ENCODE results near the gene GIGYF1.
"Not testable (repeated sequence)": the region's sequence is repeated elsewhere in the genome, so short reads cannot be mapped to it uniquely, and the experiment has no call there.

The GIGYF1 gene

DNA sequence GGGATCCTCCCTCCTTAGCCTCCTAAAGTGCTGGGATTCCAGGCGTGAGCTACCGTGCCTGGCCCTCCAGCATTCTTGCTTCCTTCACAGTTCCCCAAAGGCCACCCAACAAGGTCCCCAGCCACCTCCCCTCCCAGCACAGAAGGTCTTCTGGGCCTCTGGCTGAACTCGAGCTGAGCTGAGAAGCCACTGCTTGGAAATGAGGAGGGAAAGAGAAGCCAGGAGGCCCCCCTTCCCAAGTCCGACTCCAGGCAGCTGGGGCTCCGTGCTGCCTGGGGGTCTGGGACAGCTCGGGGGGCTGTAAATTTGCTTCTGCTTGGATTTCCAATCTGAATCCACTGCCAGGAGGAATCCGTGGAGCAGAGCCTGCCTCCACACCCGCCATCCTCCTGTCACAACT, 20.7 kb upstream of the GIGYF1 start:
- in situ Hi-C loops (cut with MboI; ENCODE audit: low pct_unique_long_range_greater_than_20kb, low sequenced_read_pairs), result no loop called here
- DNase-seq, result no peak

DNA sequence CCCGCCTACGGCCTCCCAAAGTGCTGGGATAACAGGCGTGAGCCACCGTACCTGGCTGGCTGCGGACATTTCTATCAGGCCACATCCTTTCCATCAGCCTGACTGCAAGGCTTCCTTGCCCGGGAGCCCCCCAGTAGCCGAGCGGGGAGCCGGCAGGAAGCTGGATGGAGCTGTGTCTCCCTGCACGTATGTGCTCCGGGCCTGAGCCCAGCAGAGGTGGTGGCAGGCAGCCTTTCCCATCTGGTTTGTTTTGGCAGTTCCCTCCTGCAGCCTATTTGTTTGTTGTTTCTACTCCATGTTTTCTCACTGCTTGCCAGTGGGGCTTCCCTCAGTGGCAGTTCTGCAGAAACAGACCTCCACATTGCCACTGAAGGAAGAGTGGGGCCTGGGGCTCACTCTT, 17.3 kb upstream of the GIGYF1 start:
- in situ Hi-C loops (cut with MboI; ENCODE audit: low pct_unique_long_range_greater_than_20kb, low sequenced_read_pairs), result no loop called here
- DNase-seq, result no peak

DNA sequence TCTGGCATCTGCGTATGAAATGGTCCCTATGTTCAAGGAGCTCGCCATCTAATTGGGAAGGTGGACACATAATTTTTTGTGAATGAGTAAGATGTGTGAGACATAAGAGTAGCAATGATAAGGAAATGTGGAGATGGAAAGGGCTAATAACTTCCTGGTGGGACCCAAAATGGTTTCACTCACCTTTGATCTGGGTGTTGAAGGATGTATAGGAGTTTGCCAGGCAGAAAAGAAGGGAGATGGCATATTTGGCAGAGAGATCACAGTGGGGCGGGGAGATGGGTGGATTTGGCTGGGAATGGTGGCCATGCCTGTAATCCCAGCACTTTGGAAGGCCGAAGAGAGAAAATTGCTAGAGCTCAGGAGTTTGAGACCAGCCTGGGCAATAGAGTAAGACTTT, 16.4 kb upstream of the GIGYF1 start:
- in situ Hi-C loops (cut with MboI; ENCODE audit: low pct_unique_long_range_greater_than_20kb, low sequenced_read_pairs), result no loop called here
- no peak for DNase-seq

DNA sequence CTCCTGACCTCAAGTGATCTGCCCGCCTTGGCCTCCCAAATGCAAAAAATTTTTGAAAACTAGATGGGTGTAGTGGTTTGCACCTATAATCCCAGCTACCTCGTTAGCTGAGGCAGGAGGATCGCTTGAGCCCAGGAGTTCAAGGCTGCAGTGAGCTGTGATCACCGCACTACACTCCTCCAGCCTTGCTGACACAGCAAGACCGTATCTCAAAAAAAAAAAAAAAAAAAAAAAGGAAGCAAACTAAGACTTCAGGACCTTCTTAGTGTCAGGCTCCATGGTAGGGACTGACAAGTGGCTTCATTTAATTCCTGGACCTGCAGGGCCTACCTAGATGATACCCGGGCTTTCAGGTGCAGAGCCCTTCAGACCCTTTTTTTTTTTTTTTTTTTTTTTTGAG, 14.3 kb upstream of the GIGYF1 start:
- DNase-seq, result peak; percentile 19
- in situ Hi-C loops (cut with MboI; ENCODE audit: low pct_unique_long_range_greater_than_20kb, low sequenced_read_pairs), result no loop called here

DNA sequence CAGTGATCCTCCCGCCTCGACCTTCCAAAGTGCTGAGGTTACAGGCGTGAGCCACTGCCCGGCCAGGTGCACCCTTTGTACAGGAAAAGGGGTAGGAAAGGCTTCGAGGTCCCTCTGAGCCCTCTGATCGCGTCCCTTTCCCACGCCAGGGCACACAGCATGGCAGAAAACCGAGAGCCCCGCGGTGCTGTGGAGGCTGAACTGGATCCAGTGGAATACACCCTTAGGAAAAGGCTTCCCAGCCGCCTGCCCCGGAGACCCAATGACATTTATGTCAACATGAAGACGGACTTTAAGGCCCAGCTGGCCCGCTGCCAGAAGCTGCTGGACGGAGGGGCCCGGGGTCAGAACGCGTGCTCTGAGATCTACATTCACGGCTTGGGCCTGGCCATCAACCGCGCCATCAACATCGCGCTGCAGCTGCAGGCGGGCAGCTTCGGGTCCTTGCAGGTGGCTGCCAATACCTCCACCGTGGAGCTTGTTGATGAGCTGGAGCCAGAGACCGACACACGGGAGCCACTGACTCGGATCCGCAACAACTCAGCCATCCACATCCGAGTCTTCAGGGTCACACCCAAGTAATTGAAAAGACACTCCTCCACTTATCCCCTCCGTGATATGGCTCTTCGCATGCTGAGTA, 12.7 kb upstream of the GIGYF1 start:
- no peak for DNase-seq
- in situ Hi-C loops (cut with MboI; ENCODE audit: low pct_unique_long_range_greater_than_20kb, low sequenced_read_pairs), result no loop called here

DNA sequence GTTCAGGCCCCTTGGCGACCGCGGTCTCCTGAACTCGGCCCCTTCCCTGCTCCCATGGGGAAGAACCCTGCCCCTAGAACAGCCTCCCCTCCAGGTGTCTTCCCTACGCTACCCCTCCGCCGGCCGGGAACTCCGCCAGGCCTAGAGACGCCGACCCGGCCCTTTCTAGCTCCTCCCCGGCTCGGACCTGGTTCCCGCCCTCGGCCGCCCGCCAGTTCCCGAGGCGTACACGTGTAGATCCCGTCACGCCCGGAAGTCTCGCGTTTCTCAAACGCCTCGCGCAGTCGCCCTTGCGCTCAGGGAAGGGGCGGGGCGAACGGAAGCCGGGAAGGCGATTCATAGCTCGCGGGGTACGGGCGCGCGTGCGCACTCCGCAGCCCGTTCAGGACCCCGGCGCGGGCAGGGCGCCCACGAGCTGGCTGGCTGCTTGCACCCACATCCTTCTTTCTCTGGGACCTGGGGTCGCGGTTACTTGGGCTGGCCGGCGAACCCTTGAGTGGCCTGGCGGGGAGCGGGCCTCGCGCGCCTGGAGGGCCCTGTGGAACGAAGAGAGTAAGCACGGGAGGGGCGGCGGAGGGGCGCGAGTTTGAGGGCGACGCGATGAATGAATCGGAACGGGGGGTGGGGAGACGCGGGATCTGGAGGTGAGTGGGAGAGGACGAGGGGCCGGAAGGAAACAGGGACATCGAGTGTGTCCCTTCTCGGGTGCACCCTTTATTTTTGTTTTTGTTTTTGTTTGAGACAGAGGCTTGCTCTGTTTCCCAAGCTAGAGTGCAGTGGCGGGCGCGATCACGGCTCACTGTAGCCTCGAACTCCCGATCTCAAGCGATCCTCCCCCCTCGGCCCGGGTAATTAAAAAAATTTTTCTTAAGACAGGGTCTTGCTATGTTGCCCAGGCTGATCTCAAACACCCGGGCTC, 12.0 kb upstream of the GIGYF1 start, which contains the start of gene POP7:
POP7 (plus strand) TSS at position 369 of the 919 bp plus-strand sequence. CDS start 710 bp downstream, outside the sequence.
- DNase-seq, result peak; percentile 97

DNA sequence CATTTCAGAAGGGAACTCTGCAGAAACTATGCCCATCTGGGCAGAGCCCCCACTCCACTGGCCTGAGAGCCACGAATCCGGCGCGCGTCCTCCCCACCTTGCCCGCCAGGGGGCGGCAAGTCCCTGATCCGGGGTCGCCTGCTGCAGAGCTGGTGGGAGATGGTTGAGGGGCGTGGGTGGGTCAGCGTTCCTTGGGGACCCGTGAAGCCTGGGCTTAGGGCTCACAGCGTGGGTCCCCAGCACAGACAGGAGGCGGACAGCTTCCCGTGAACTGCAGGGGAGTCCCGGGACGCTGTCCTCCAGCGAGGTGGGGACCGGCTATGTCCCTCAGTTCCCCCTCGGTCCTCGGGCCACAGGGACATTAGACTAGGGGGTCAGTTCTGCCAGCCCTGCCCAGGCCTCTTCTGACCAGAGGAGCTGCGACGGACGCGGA, 11.3 kb upstream of the GIGYF1 start:
- in situ Hi-C loops (cut with MboI; ENCODE audit: low pct_unique_long_range_greater_than_20kb, low sequenced_read_pairs), result no loop called here
- peak; percentile 88 for DNase-seq

More for the DNA sequence above, 12.0 kb upstream of the GIGYF1 start, which contains the start of gene POP7:
- in situ Hi-C loops (cut with MboI; ENCODE audit: low pct_unique_long_range_greater_than_20kb, low sequenced_read_pairs), result no loop called here

DNA sequence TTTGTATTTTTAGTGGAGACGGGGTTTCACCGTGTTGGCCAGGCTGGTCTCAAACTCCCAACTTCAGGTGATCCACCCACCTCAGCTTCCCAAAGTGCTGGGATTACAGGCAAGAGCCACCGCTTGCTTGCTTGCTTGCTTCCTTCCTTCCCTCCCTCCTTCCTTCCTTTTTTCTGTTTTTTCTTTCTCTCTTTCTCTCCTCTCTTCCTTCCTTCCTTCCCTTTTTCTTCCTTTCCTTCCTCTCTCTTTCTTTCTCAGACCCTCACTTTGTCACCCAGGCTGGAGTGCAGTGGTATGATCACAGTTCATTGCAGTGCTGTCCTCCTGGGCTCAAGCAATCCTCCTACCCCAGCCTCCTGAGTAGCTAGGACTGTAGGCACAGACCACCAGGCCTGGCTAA, 7.0 kb upstream of the GIGYF1 start:
- DNase-seq; in situ Hi-C loops (cut with MboI; ENCODE audit: low pct_unique_long_range_greater_than_20kb, low sequenced_read_pairs): not testable (repeated sequence)

DNA sequence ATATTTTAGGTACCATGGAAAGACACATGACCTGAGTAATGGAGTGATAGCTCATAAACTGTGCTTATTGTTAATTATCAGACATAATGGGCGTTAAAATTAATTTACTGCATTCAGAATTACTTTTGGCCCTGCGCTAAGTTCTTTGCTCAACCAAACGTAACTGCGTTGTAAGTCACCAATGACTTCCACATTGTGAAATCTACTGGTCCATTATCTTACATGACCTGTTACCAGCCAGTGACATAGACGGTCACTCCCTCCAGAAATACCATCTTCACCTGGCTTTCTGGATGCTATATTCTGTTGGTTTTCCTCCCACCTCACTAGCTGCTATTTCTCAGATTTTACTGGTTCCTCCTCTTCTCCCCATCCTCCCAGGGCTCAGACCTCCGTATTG, 5.0 kb upstream of the GIGYF1 start:
- in situ Hi-C loops (cut with MboI; ENCODE audit: low pct_unique_long_range_greater_than_20kb, low sequenced_read_pairs), result no loop called here
- DNase-seq, result no peak

DNA sequence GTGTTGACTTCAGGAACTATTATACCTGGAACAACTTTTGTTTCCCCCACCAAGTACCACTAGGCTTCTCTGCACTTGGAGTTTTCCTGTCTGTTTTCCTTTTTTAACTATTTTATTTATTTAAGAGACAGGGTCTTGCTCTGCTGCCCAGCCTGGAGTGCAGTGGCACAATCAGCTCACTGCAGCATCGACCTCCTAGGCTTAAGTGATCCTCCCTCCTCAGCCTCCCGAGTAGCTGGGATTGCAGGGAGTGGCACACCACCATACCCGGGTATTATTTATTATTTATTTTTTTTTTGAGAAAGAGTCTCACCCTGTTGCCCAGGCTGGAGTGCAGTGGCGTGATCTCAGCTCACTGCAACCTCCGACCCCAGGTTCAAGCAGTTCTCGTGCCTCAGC, 2.1 kb upstream of the GIGYF1 start:
- DNase-seq, result no peak
- in situ Hi-C loops (cut with MboI; ENCODE audit: low pct_unique_long_range_greater_than_20kb, low sequenced_read_pairs), result no loop called here

DNA sequence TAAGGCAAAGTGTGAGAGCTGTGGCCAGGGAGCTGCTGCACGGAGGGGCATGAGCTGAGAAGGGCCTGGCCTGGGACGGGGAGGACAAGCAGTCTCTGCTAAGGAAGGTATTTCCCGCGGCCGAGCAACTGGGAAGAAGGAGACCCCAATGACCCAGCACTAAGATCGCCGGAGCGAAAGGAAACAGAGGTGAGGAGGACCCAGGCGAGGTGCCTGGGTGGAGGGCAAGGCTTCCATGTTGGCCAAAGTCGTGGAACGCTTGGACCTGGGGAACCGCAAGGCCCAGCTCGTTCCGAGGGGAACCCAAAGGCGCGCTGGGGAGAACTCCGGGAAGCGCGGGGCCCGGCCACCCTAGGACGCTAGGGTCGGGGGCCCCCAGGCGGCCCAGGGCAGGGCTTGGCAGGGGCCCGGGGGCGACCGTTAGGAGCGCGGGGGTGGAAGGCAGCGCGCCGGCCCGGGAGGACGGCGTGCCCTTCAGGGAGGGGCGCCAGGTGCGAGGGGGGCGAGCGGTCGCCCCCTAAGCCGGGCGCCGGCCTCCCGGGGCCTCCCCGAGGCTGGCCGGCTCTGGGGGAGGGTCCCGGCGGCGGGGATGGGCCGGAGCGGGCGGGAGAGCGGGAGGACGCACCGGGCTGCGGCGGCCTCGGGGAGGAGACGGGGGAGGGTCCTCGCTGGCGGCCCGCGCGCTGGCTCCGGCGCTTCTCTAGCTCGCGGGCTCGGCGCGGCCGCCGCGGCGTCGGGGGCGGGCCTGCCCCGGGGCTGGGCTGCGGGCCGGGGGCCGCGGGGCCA, 545 bp downstream of the GIGYF1 start:
- in situ Hi-C loops (cut with MboI; ENCODE audit: low pct_unique_long_range_greater_than_20kb, low sequenced_read_pairs), result no loop called here
- no peak for DNase-seq

DNA sequence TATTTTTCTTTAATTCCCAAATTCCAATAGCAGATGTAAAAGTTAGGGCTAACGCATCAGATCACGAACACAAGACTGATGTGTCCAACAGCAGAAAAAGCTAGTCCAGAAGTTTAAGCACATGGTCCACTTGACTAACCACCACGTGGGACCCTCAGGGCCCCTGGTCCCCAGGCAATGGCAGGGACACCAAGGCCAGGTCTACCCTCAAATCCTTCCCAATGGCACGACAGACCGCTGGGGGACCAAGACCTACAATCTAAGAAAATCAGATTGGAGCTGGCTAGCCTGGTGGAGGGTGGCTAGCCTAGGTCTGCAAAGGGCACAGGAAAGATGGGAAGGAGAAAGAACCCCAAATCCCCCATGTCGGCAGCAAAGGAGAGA, 1.5 kb downstream of the GIGYF1 start:
- in situ Hi-C loops (cut with MboI; ENCODE audit: low pct_unique_long_range_greater_than_20kb, low sequenced_read_pairs), result no loop called here

DNA sequence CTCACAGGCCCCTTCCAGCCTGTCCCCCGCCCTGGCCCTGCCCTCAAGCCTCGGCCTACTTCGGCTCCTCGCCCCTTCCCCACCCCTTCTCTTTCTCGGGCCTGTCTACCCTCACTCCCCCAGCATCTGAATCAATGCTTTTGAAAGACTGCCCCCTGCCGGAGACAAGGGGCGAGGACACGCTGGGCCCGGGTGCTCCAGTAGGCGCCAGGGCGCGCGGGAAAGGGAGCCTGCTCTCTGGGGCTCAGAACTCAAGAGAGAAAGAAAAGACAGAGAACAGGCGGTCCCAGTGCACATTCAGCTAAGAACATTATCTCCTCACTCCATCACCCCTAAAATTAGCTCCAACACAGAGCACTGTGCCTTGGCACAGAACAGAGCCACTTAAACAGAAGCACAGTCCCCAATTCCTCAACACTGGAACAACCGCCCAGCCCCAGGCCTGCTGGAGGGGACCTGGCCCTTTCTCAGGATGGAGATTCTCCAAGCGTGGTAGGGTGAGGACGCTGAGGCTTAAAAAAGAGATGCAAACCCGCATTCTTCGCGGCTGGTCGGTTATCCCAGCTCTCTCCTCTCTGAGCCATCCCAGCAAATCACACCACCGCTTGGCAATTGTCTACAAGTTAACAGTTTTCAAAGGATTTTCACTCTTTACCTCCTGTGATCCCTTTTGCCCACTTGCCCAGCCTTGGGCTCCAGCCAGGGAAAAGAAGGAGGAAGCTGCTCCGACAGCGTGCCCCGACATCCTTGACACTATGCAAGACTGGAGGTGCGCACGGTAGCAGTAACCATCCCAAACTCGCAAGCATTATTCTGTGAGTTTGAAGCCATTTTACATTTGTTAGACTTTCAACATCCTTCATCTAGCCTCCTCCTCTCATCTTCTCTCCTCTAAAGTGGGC, 2.1 kb downstream of the GIGYF1 start:
- in situ Hi-C loops (cut with MboI; ENCODE audit: low pct_unique_long_range_greater_than_20kb, low sequenced_read_pairs), result no loop called here
- peak; percentile 85 for DNase-seq

More for the DNA sequence above, 1.5 kb downstream of the GIGYF1 start:
- no peak for DNase-seq

DNA sequence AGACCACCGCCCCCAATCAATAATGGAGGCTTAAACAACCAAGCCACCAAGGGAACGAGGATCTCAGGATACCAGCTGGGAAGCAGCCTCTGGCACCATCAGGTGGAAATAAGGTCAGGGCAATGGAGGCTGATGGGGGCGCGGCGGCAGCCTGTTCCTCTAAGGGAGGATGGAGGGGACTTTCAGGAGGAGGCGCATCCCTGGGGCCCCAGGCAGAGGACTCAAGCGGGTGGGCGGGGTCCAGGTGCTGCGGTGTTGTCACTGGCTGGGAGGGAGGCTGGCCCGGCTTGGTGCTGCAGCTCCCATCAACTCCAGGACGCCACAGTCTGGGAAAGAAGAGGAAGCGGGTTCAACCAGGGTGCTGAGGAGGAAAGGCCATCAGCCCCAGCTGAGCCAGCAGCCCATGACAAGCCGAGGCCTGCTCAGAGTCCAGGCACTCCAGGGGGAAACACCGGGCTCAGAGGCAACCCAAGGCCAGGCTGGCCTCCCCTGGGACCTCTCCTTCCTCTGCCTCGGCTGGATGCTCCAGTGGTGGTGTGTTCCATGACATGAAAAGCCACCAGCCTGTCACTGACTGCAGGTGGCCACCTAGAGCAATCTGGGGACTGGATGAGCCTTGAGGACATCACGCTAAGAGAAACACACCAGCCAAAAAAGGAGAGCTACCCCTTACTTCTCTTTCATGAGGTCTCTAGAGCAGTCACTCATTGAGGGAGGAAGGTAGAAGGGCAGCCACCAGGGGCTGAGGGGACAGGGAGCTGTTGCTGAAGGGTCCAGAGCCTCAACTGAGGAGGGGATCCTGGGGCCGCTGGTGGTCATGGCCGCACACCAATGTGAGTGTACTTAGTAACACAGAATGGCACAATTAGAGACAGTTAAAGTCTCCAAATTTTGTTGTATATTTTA, 4.6 kb downstream of the GIGYF1 start:
- no peak for DNase-seq
- in situ Hi-C loops (cut with MboI; ENCODE audit: low pct_unique_long_range_greater_than_20kb, low sequenced_read_pairs), result no loop called here

DNA sequence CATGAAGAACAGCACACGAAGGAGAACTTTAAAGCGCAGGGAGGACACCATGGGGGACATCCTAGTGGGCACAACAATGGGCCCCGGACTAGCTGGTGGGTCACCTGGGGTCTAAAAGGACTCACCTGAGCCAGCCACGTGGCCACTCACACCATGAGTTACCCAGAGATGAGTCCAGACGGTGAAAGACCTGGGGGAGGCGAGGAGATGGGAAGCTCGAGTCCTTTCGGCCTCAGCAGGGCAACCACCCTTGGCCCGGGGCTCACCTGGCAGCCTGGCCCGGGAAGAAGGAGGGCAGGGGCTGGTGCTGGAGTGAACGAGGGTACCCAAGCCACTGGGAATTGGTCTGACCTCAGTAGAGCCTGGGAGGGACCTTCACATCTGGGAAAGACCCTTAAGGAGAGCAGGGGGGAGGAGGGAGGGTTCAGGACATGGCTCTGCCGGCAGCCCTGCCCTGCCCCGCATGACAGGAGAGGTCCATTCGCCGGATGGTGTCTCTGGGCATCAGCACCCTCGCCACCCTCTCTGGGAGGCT, 5.7 kb downstream of the GIGYF1 start:
- no peak for DNase-seq
- in situ Hi-C loops (cut with MboI; ENCODE audit: low pct_unique_long_range_greater_than_20kb, low sequenced_read_pairs), result no loop called here

DNA sequence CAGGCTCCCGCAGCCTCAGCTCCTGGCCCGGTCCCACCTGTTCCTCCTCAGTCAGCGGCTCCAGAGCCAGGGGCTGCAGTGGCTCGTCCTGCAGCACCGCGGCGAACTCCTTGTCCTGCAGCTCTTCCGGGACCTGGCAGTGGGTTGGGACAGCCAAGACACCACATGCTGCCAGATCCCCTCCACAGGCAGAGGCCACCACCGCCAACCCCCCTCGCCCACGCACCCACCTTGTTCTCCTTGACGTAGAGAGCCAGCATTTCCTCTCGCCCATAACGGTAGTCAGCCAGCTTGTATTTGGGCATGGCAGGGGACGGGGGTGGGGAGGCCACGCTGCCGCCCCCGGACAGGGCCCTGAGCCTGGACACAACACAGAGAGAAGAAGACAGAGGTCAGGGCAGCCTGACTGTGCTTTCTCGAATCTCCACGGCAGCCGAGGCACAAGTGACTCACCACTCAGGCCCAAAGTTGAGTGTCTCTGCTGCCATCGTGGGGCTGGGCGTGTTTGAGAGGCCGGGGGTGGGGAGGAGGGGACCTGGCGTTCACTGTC, 6.2 kb downstream of the GIGYF1 start:
- DNase-seq, result no peak
- in situ Hi-C loops (cut with MboI; ENCODE audit: low pct_unique_long_range_greater_than_20kb, low sequenced_read_pairs), result no loop called here

DNA sequence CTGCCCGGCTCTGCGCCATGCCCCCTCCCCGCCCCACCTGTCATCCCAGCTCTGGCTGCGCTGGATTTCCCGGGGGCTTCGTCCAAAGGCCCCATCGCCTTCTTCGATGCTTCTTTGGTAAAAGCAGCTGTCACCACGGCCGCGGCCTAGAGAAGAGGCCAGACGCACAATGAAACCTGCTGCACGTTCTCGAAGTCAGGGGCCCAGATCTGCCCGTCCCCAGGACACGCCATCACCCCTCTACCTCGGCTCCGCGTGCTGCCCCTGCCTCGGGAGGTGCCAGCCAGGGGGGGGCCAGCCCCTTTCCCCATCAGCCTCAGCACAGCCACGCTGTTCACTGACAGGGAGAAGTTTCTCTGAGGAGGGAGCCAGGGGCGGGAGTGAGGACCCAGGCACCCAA, 6.8 kb downstream of the GIGYF1 start:
- in situ Hi-C loops (cut with MboI; ENCODE audit: low pct_unique_long_range_greater_than_20kb, low sequenced_read_pairs), result no loop called here
- DNase-seq, result no peak

Measured in KBM-7 (cell line).